Measurements from ENCODE around the gene LRRC4. TPM values are rescaled to one million over a fixed set of nuclear protein-coding genes. Genes with fewer than 3 reads are reported as not detected.

The LRRC4 gene
- total RNA-seq, 2 donors from 2014 or later: 2.9 to 7.2 TPM

DNA sequence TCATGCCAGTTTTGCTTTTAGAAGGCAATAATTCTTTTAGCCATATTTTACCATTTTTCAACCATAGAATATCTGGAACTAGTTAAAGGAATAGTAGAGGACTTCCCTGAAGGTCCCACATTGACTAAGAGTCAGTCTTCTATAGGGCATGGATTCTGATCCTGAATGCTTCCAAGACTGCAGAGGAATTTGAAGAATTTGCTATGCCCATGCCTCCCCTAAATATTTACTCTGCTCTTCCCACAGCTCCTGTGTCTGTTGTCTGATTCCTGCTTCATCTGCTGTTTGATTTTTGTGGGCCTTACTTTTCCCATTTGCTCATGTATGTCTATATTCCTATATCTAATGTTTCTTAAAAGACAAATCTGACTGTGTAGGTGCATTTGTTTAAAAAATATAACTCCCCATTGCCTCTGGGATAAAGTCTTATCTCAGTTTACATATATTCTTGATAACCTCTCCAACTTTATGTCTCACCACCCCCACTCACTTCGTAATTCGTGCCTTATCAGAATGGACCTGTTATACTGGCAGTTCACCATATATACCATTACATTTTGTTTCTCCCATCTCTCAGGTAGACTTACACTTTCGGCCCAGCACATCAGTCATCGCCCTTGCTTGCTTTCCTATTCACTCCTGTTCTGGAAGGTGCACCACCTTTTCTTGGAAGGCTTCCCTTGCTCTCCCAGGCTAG, 33.9 kb downstream of the LRRC4 start:
- TF ChIP-seq, protein P1, sequence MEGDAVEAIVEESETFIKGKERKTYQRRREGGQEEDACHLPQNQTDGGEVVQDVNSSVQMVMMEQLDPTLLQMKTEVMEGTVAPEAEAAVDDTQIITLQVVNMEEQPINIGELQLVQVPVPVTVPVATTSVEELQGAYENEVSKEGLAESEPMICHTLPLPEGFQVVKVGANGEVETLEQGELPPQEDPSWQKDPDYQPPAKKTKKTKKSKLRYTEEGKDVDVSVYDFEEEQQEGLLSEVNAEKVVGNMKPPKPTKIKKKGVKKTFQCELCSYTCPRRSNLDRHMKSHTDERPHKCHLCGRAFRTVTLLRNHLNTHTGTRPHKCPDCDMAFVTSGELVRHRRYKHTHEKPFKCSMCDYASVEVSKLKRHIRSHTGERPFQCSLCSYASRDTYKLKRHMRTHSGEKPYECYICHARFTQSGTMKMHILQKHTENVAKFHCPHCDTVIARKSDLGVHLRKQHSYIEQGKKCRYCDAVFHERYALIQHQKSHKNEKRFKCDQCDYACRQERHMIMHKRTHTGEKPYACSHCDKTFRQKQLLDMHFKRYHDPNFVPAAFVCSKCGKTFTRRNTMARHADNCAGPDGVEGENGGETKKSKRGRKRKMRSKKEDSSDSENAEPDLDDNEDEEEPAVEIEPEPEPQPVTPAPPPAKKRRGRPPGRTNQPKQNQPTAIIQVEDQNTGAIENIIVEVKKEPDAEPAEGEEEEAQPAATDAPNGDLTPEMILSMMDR (IDR thresholded peaks at IDR 0.05): no peak

GRCh38 chr7:127996253-127997071, 34.8 kb downstream of the LRRC4 start:
- DNase-seq (ENCODE audit: low spot score): no peak
- no peaks in the 10 kb centered on the region for H3K27me3 ChIP-seq
- H3K9me3 ChIP-seq: no peaks in the 10 kb centered on the region
- TF ChIP-seq, protein P1 (IDR thresholded peaks at IDR 0.05): no peak
- no peaks in the 10 kb centered on the region for H3K36me3 ChIP-seq
- peaks cover 0 to 64% of the 10 kb centered on the region in 2 donors for H3K4me1 ChIP-seq
- peak overlapping the region; percentile 72 to 76 for H3K27ac ChIP-seq
- H3K4me3 ChIP-seq: no peak overlapping the region

More for the DNA sequence above, 33.9 kb downstream of the LRRC4 start:
- Histone ChIP-seq H3K9me3 (no peaks in the 10 kb centered on the region), H3K27ac (peak overlapping the region in 1 of 2 donors; percentile 76), H3K4me1 (peaks cover 0 to 64% of the 10 kb centered on the region in 2 donors), H3K36me3 (no peaks in the 10 kb centered on the region), H3K27me3 (no peaks in the 10 kb centered on the region), H3K4me3 (no peak overlapping the region)
- no peak for DNase-seq (ENCODE audit: low spot score)

- Histone ChIP-seq H3K4me3 (no peak overlapping the region), H3K9me3 (no peaks in the 10 kb centered on the region)
These were observed 35.4 kb downstream of the LRRC4 start for GRCh38 chr7:127995881-127996215.

GRCh38 chr7:127995156-127995880, 35.9 kb downstream of the LRRC4 start:
- Histone ChIP-seq H3K4me3 (no peak overlapping the region), H3K36me3 (no peaks in the 10 kb centered on the region), H3K27ac (peak overlapping the region; percentile 72 to 76), H3K9me3 (no peaks in the 10 kb centered on the region), H3K27me3 (no peaks in the 10 kb centered on the region), H3K4me1 (peaks cover 0 to 54% of the 10 kb centered on the region in 2 donors)
- DNase-seq (ENCODE audit: low spot score): no peak
- TF ChIP-seq, protein P1 (IDR thresholded peaks at IDR 0.05): no peak

More at GRCh38 chr7:127995881-127996215, 35.4 kb downstream of the LRRC4 start:
- TF ChIP-seq, protein P1 (IDR thresholded peaks at IDR 0.05): no peak
- no peaks in the 10 kb centered on the region for H3K27me3 ChIP-seq
- H3K4me1 ChIP-seq: peaks cover 0 to 59% of the 10 kb centered on the region in 2 donors
- H3K27ac ChIP-seq: peak overlapping the region; percentile 72 to 76
- DNase-seq (ENCODE audit: low spot score): no peak
- H3K36me3 ChIP-seq: no peaks in the 10 kb centered on the region

DNA sequence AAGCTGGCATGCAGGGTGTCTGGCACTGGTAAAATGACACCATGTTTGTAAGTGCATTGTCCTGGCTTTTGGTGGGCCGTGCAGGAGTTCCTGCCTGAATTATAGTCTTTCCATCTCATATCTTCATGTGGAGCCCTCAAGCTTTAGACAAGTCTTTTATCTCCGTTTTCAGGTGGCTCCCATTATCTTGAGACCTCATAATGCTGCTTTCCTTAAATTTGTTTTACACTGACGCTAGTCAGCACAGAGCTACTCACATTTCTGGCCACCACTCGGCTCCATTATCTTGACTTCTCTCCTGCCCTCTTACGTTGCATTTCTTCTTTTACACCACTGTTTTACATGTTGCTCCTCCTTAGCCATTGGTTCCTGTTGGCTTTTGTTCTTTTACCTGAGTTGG, 37.2 kb downstream of the LRRC4 start:
- H3K4me1 ChIP-seq: peaks cover 0 to 46% of the 10 kb centered on the region in 2 donors
- no peak overlapping the region for H3K27ac ChIP-seq

More for the DNA sequence above, 37.2 kb downstream of the LRRC4 start:
- no peak for DNase-seq (ENCODE audit: low spot score)
- no peak overlapping the region for H3K4me3 ChIP-seq
- no peaks in the 10 kb centered on the region for H3K9me3 ChIP-seq
- no peaks in the 10 kb centered on the region for H3K27me3 ChIP-seq
- H3K36me3 ChIP-seq: no peaks in the 10 kb centered on the region
- TF ChIP-seq, protein P1 (IDR thresholded peaks at IDR 0.05): no peak
